Muscle layer of duodenum (tissue), 2 donors: ENCODE data around the gene FUT4.

Experiments
- H3K27ac ChIP-seq: one replicate; pipeline ENCODE4 v1.7.0; 2013; ENCODE audit warnings: mild to moderate bottlenecking, low read length
- H3K27me3 ChIP-seq: one replicate; pipeline ENCODE4 v1.7.0; 2013; ENCODE audit warnings: low read depth, mild to moderate bottlenecking, control low read depth, low read length
- H3K36me3 ChIP-seq, 2 donors: one replicate each; pipeline ENCODE4 v1.7.0; 2013; ENCODE audit warnings: low read length in 2 of 2, control low read depth in 1 of 2, mild to moderate bottlenecking in 1 of 2; ENCODE audit not compliant: insufficient read depth in 2 of 2, control insufficient read depth in 1 of 2
- H3K4me1 ChIP-seq, 2 donors: one replicate each; pipeline ENCODE4 v1.7.0; 2013; ENCODE audit warnings: low read length in 2 of 2, mild to moderate bottlenecking in 2 of 2, control low read depth in 1 of 2, moderate library complexity in 1 of 2; ENCODE audit not compliant: insufficient read depth in 2 of 2, control insufficient read depth in 1 of 2
- H3K4me3 ChIP-seq, 2 donors: one replicate each; pipeline ENCODE4 v1.7.0; 2013; ENCODE audit warnings: low read length in 2 of 2, low read depth in 1 of 2, mild to moderate bottlenecking in 1 of 2
- H3K9me3 ChIP-seq, 2 donors: one replicate each; pipeline ENCODE4 v1.7.0; 2013; ENCODE audit warnings: low read length in 2 of 2, control low read depth in 1 of 2, mild to moderate bottlenecking in 1 of 2; ENCODE audit not compliant: control insufficient read depth in 1 of 2
- donor health status: healthy.

The FUT4 gene

GRCh38 chr11:94516725-94517124 is 27.0 kb upstream of the FUT4 start:
- H3K4me1 ChIP-seq: peaks cover 0 to 3% of the 10 kb centered on the region in 2 donors
- no peaks in the 10 kb centered on the region for H3K27me3 ChIP-seq
- H3K9me3 ChIP-seq: no peaks in the 10 kb centered on the region
- no peak overlapping the region for H3K4me3 ChIP-seq
- no peaks in the 10 kb centered on the region for H3K36me3 ChIP-seq
- H3K27ac ChIP-seq: no peak overlapping the region

GRCh38 chr11:94518300-94518699 is 25.4 kb upstream of the FUT4 start:
- Histone ChIP-seq H3K4me1 (peaks cover 0 to 3% of the 10 kb centered on the region in 2 donors), H3K9me3 (no peaks in the 10 kb centered on the region), H3K36me3 (no peaks in the 10 kb centered on the region), H3K27me3 (no peaks in the 10 kb centered on the region), H3K4me3 (no peak overlapping the region), H3K27ac (no peak overlapping the region)

GRCh38 chr11:94519478-94520084 is 24.1 kb upstream of the FUT4 start:
- H3K4me1 ChIP-seq: peaks cover 0 to 3% of the 10 kb centered on the region in 2 donors
- H3K27me3 ChIP-seq: no peaks in the 10 kb centered on the region
- H3K4me3 ChIP-seq: no peak overlapping the region
- no peak overlapping the region for H3K27ac ChIP-seq
- H3K9me3 ChIP-seq: no peaks in the 10 kb centered on the region
- no peaks in the 10 kb centered on the region for H3K36me3 ChIP-seq

- Histone ChIP-seq H3K4me3 (no peak overlapping the region), H3K9me3 (no peaks in the 10 kb centered on the region), H3K36me3 (no peaks in the 10 kb centered on the region), H3K27me3 (no peaks in the 10 kb centered on the region), H3K27ac (no peak overlapping the region), H3K4me1 (peaks cover 0 to 8% of the 10 kb centered on the region in 2 donors)
These were observed 22.0 kb upstream of the FUT4 start for GRCh38 chr11:94521684-94522083.

- Histone ChIP-seq H3K27me3 (no peaks in the 10 kb centered on the region), H3K36me3 (no peaks in the 10 kb centered on the region), H3K27ac (no peak overlapping the region), H3K9me3 (no peaks in the 10 kb centered on the region), H3K4me3 (no peak overlapping the region), H3K4me1 (peaks cover 0 to 8% of the 10 kb centered on the region in 2 donors)
These were observed 19.4 kb upstream of the FUT4 start for GRCh38 chr11:94524341-94524740.

- Histone ChIP-seq H3K27me3 (no peaks in the 10 kb centered on the region), H3K9me3 (no peaks in the 10 kb centered on the region), H3K36me3 (no peaks in the 10 kb centered on the region), H3K4me3 (no peak overlapping the region), H3K27ac (no peak overlapping the region), H3K4me1 (peaks cover 0 to 5% of the 10 kb centered on the region in 2 donors)
These were observed 18.0 kb upstream of the FUT4 start for GRCh38 chr11:94525546-94526324.

GRCh38 chr11:94526645-94527438 is 16.9 kb upstream of the FUT4 start:
- no peak overlapping the region for H3K27ac ChIP-seq

GRCh38 chr11:94528551-94528950 is 15.2 kb upstream of the FUT4 start:
- Histone ChIP-seq H3K27me3 (no peaks in the 10 kb centered on the region), H3K4me1 (peaks cover 4 to 7% of the 10 kb centered on the region in 2 donors), H3K36me3 (no peaks in the 10 kb centered on the region), H3K4me3 (no peak overlapping the region), H3K27ac (no peak overlapping the region), H3K9me3 (no peaks in the 10 kb centered on the region)

More at GRCh38 chr11:94526645-94527438, 16.9 kb upstream of the FUT4 start:
- Histone ChIP-seq H3K27me3 (no peaks in the 10 kb centered on the region), H3K4me3 (no peak overlapping the region), H3K9me3 (no peaks in the 10 kb centered on the region), H3K4me1 (peaks cover 0 to 5% of the 10 kb centered on the region in 2 donors), H3K36me3 (no peaks in the 10 kb centered on the region)

- no peak overlapping the region for H3K27ac ChIP-seq
- no peaks in the 10 kb centered on the region for H3K9me3 ChIP-seq
- no peaks in the 10 kb centered on the region for H3K36me3 ChIP-seq
- H3K4me1 ChIP-seq: peaks cover 4 to 8% of the 10 kb centered on the region in 2 donors
- H3K27me3 ChIP-seq: no peaks in the 10 kb centered on the region
- H3K4me3 ChIP-seq: no peak overlapping the region
These were observed 11.5 kb upstream of the FUT4 start for GRCh38 chr11:94532211-94532610.

- no peaks in the 10 kb centered on the region for H3K9me3 ChIP-seq
These were observed 10.5 kb upstream of the FUT4 start for GRCh38 chr11:94533206-94533605.

More at GRCh38 chr11:94533206-94533605, 10.5 kb upstream of the FUT4 start:
- Histone ChIP-seq H3K27ac (no peak overlapping the region), H3K27me3 (no peaks in the 10 kb centered on the region), H3K4me1 (peaks cover 4 to 8% of the 10 kb centered on the region in 2 donors), H3K4me3 (no peak overlapping the region), H3K36me3 (no peaks in the 10 kb centered on the region)
